Caco-2 (cell line): ENCODE results near the gene SLC6A17. TPM values are rescaled to one million over a fixed set of nuclear protein-coding genes. Genes with fewer than 3 reads are reported as not detected.

Experiments
- BruUV-seq: library from RNA; stranded (reverse); fragments of 400-500 nt; replicated peaks from 2 replicates; lab custom pipeline; 2021; lab: Mats Ljungman, UMichigan
- CTCF ChIA-PET: fragments of 300-600 bp; sonication (Branson Sonifier 250); formaldehyde crosslinking; loops from one replicate; lab custom pipeline; 2022; ENCODE audit warnings: antibody characterized with exemption; lab: Charles Lee
- POLR2A ChIA-PET: fragments of 300-600 bp; sonication (Branson Sonifier 250); formaldehyde crosslinking; loops from one replicate; lab custom pipeline; 2022; ENCODE audit warnings: antibody characterized with exemption; lab: Charles Lee
- DNase-seq, 2 experiments: peaks; one replicate each; pipeline versions ENCODE4 v3.0.0 to v3.0.0-alpha.2; 2020 to 2022
- H3K27me3 ChIP-seq: replicated peaks from 2 replicates; pipeline ENCODE4 v1.6.0; 2011; ENCODE audit warnings: low read length; ENCODE audit not compliant: control insufficient read depth, insufficient read depth
- H3K36me3 ChIP-seq: 2 replicates; pipeline ENCODE4 v1.5.1; 2011; ENCODE audit warnings: low read length; ENCODE audit not compliant: control insufficient read depth, insufficient read depth
- H3K4me1 ChIP-seq: fragments of 250-450 bp; sonication (Bioruptor Pico); 2 replicates; pipeline ENCODE4 v1.5.1; 2020; ENCODE audit warnings: mild to moderate bottlenecking
- H3K4me3 ChIP-seq: 2 replicates; pipeline ENCODE4 v1.5.1; 2011; ENCODE audit warnings: low read depth, mild to moderate bottlenecking, control low read depth, low read length
- H3K9me3 ChIP-seq: fragments of 250-450 bp; sonication (Bioruptor Pico); 2 replicates; pipeline ENCODE4 v1.5.1; 2020; ENCODE audit warnings: mild to moderate bottlenecking, moderate library complexity
- H3K27ac Mint-ChIP-seq: one replicate; pipeline ENCODE4 v1.8.0; 2022; ENCODE audit warnings: mixed read lengths; ENCODE audit not compliant: unreplicated experiment
- H3K27me3 Mint-ChIP-seq: one replicate; pipeline ENCODE4 v1.8.0; 2022; ENCODE audit warnings: mixed read lengths; ENCODE audit not compliant: insufficient read depth, unreplicated experiment
- H3K36me3 Mint-ChIP-seq: one replicate; pipeline ENCODE4 v1.8.0; 2022; ENCODE audit warnings: mild to moderate bottlenecking, mixed read lengths; ENCODE audit not compliant: insufficient read depth, unreplicated experiment
- H3K4me1 Mint-ChIP-seq: one replicate; pipeline ENCODE4 v1.8.0; 2022; ENCODE audit warnings: low read depth, mixed read lengths; ENCODE audit not compliant: unreplicated experiment
- H3K4me3 Mint-ChIP-seq: one replicate; pipeline ENCODE4 v1.8.0; 2022; ENCODE audit warnings: mild to moderate bottlenecking, moderate library complexity, mixed read lengths; ENCODE audit not compliant: unreplicated experiment
- H3K9me3 Mint-ChIP-seq: one replicate; pipeline ENCODE4 v1.8.0; 2022; ENCODE audit warnings: mixed read lengths; ENCODE audit not compliant: unreplicated experiment
- intact Hi-C: fragments of 100-400 bp; cut with micrococcal nuclease; formaldehyde crosslinking; loops from one replicate; pipeline ENCODE4 v1.10.0; 2022; ENCODE audit not compliant: unreplicated experiment
- total RNA-seq: library from RNA; stranded (reverse); gene quantifications from 2 replicates; pipeline ENCODE4 v1.2.3, GENCODE V29; 2022
- TF ChIP-seq, protein P1 (sequence below), 2 experiments: fragments of 200-600 bp in 1 of 2; IDR thresholded peaks; 1 replicate in 1 of 2; 2 replicates in 1 of 2; pipeline versions ENCODE4 v1.5.1 to v1.8.0; 2011 to 2022; ENCODE audit warnings: antibody characterized with exemption in 1 of 2, control low read depth in 1 of 2, inconsistent platforms in 1 of 2, low read depth in 1 of 2, low read length in 1 of 2, mild to moderate bottlenecking in 1 of 2, moderate library complexity in 1 of 2; ENCODE audit not compliant: insufficient read depth in 1 of 2, severe bottlenecking in 1 of 2, unreplicated experiment in 1 of 2

Gene SLC6A17
- total RNA-seq, 1 experiment from 2014 or later = not detected

DNA sequence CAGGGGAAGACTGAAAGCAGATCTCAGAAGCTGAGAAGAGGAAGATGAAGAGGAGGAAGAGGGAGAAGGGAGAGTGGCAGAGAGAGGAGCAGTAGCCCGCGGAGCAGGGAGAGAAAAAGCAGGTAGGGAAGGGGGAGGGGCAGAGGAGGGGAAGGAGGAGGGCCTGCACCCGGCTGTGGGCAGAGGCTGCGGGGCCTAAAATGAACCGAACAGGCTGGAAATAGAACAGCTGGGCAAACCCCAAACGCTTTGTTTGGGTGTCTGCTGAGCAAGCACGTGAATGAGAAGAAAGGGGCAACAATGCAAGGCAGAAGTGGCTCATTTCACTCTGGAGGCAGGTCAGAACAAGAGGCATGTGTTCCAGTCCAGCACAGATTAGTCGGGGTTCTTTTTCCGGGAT is 93.3 kb downstream of the SLC6A17 start:
- BruUV-seq = no TSS peak
- Mint-ChIP-seq H3K27ac (no peak overlapping the region), H3K4me3 (no peak overlapping the region), H3K4me1 (no peaks in the 10 kb centered on the region), H3K9me3 (no peaks in the 10 kb centered on the region), H3K27me3 (peaks cover 3% of the 10 kb centered on the region), H3K36me3 (no peaks in the 10 kb centered on the region)
- ChIA-PET CTCF (no interaction called here), POLR2A (no interaction called here)
- H3K4me3 ChIP-seq = no peak overlapping the region
- H3K9me3 ChIP-seq = no peaks in the 10 kb centered on the region
- TF ChIP-seq, protein P1, sequence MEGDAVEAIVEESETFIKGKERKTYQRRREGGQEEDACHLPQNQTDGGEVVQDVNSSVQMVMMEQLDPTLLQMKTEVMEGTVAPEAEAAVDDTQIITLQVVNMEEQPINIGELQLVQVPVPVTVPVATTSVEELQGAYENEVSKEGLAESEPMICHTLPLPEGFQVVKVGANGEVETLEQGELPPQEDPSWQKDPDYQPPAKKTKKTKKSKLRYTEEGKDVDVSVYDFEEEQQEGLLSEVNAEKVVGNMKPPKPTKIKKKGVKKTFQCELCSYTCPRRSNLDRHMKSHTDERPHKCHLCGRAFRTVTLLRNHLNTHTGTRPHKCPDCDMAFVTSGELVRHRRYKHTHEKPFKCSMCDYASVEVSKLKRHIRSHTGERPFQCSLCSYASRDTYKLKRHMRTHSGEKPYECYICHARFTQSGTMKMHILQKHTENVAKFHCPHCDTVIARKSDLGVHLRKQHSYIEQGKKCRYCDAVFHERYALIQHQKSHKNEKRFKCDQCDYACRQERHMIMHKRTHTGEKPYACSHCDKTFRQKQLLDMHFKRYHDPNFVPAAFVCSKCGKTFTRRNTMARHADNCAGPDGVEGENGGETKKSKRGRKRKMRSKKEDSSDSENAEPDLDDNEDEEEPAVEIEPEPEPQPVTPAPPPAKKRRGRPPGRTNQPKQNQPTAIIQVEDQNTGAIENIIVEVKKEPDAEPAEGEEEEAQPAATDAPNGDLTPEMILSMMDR (IDR thresholded peaks at IDR 0.05; ENCODE audit: insufficient read depth in 1 of 2, low read depth in 1 of 2, low read length in 1 of 2, severe bottlenecking in 1 of 2, unreplicated experiment in 1 of 2) = no peak
- H3K27me3 ChIP-seq = no peaks in the 10 kb centered on the region
- no peaks in the 10 kb centered on the region for H3K36me3 ChIP-seq
- no peaks in the 10 kb centered on the region for H3K4me1 ChIP-seq
- intact Hi-C loops = no loop called here
- DNase-seq = no peak

- H3K4me1 ChIP-seq = no peaks in the 10 kb centered on the region
- ChIA-PET POLR2A (no interaction called here), CTCF (interaction anchor here (0.8 to 1.2 kb wide), 3 partner anchors 39 to 214 kb away, joined by 3 to 4 read pairs (median 3); no protein-coding TSS in a partner anchor)
- BruUV-seq = no TSS peak
- DNase-seq = no peak
- H3K4me3 Mint-ChIP-seq = no peak overlapping the region
- intact Hi-C loops = no loop called here
- H3K9me3 Mint-ChIP-seq = no peaks in the 10 kb centered on the region
- no peaks in the 10 kb centered on the region for H3K27me3 ChIP-seq
- H3K4me1 Mint-ChIP-seq = no peaks in the 10 kb centered on the region
- peaks cover 3% of the 10 kb centered on the region for H3K27me3 Mint-ChIP-seq
- no peak overlapping the region for H3K27ac Mint-ChIP-seq
- no peaks in the 10 kb centered on the region for H3K36me3 ChIP-seq
- H3K4me3 ChIP-seq = no peak overlapping the region
- TF ChIP-seq, protein P1 (IDR thresholded peaks at IDR 0.05; ENCODE audit: insufficient read depth in 1 of 2, low read depth in 1 of 2, low read length in 1 of 2, severe bottlenecking in 1 of 2, unreplicated experiment in 1 of 2) = no peak
- no peaks in the 10 kb centered on the region for H3K36me3 Mint-ChIP-seq
- H3K9me3 ChIP-seq = no peaks in the 10 kb centered on the region
Measured at GRCh38 chr1:110245876-110246620, 95.8 kb downstream of the SLC6A17 start.

GRCh38 chr1:110248746-110249145 is 98.5 kb downstream of the SLC6A17 start:
- intact Hi-C loops = no loop called here
- H3K4me3 ChIP-seq = no peak overlapping the region
- BruUV-seq = no TSS peak
- H3K27me3 ChIP-seq = no peaks in the 10 kb centered on the region
- no peaks in the 10 kb centered on the region for H3K4me1 Mint-ChIP-seq
- TF ChIP-seq, protein P1 (IDR thresholded peaks at IDR 0.05; ENCODE audit: insufficient read depth in 1 of 2, low read depth in 1 of 2, low read length in 1 of 2, severe bottlenecking in 1 of 2, unreplicated experiment in 1 of 2) = no peak
- CTCF ChIA-PET = no interaction called here
- no peaks in the 10 kb centered on the region for H3K36me3 ChIP-seq
- H3K27ac Mint-ChIP-seq = no peak overlapping the region
- H3K9me3 ChIP-seq = no peaks in the 10 kb centered on the region
- no peak overlapping the region for H3K4me3 Mint-ChIP-seq
- H3K36me3 Mint-ChIP-seq = no peaks in the 10 kb centered on the region
- no peaks in the 10 kb centered on the region for H3K9me3 Mint-ChIP-seq
- peaks cover 6% of the 10 kb centered on the region for H3K27me3 Mint-ChIP-seq
- H3K4me1 ChIP-seq = no peaks in the 10 kb centered on the region
- POLR2A ChIA-PET = no interaction called here
- DNase-seq = no peak
